GM18507 (cell line): ENCODE measurements around the gene TMCC2.

Experiments
- DNase-seq: peaks from one replicate; pipeline ENCODE4 v3.0.0; 2011; ENCODE audit warnings: low read depth; ENCODE audit not compliant: insufficient read length; ENCODE audit errors: extremely low spot score
- FAIRE-seq: peaks from 2 replicates; lab custom pipeline; 2011; peaks lifted over from hg19 to GRCh38; lab: Jason Lieb, UNC

The TMCC2 gene

DNA sequence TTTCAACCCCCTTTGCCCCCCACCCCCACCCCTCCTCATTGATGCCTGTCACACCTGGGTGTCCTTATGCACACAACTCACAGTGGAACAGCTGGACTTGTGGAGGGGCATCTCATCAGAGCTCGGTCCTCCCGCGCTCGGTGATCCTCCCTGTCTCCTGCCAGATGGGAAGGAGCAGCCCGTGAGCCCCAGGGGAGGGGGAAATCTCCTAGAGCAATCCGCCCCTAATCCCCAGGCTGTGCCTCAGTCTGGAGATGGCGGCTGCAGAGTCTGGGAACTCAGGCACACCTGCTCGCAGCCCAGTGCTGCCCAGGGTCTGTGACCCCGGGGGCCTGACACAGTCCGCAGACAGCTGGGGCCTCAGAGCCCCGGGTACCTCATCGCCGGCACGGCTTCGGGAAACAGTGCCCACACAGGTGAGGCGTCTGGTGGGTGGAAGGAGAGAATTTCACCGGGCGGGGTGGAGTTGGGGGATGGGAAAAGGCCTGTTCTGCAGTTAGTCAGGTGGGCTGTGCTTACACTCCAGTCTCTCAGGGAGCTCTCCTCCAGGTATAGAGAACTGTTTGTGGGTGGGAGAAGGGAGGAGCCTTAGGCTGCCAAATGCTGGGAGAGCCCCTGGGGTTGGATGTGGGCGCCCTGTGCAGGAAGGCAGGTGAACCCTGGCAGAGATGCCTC, 29.3 kb downstream of the TMCC2 start:
- DNase-seq (no peak), FAIRE-seq (no peak)

GRCh38 chr1:205257735-205258134, 30.0 kb downstream of the TMCC2 start:
- no peak for DNase-seq
- no peak for FAIRE-seq

DNA sequence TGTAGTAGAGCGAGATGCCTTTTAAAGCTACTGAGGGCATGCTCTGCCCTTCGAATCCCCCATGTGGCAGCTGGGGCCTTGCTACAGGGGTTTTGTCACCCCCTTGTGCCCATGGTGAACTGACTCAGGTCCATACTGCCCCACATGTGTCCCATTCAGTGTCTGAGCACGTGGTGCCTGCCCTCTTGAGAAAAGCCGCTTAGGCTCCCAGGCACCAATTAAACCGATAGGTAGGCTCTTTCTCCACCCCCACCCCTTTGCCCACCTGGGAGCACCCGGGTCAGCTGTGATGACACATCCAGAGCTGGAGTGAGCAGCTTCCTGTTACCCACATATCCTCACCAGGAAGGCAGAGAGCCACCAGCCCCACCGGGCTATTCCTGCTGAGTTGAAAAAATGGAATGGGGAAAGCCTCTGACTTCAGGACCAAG, 30.5 kb downstream of the TMCC2 start:
- DNase-seq (no peak), FAIRE-seq (no peak)

DNA sequence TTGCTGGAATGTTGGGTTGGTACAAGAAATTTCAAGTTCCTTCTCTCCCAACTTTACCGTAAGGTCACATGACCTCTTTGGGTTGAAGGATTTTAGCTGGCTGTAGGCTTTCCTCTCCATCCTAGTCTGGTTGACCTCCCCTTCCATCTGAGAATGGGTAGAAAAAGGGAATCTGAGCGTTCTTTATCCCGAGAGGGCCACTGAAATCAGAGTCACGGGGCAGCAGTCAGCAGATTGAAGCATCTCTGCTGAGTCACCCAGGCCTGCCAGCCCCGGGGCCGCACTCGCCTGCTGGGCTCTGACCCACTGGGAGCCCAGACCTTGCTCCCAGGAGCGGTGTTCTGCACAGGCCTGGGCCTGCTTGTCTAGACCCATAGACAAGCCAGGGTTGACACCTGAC, 31.0 kb downstream of the TMCC2 start:
- no peak for FAIRE-seq
- no peak for DNase-seq

GRCh38 chr1:205259324-205259832, 31.6 kb downstream of the TMCC2 start:
- FAIRE-seq (no peak), DNase-seq (no peak)

GRCh38 chr1:205259998-205260397, 32.3 kb downstream of the TMCC2 start:
- DNase-seq = no peak
- FAIRE-seq = no peak

DNA sequence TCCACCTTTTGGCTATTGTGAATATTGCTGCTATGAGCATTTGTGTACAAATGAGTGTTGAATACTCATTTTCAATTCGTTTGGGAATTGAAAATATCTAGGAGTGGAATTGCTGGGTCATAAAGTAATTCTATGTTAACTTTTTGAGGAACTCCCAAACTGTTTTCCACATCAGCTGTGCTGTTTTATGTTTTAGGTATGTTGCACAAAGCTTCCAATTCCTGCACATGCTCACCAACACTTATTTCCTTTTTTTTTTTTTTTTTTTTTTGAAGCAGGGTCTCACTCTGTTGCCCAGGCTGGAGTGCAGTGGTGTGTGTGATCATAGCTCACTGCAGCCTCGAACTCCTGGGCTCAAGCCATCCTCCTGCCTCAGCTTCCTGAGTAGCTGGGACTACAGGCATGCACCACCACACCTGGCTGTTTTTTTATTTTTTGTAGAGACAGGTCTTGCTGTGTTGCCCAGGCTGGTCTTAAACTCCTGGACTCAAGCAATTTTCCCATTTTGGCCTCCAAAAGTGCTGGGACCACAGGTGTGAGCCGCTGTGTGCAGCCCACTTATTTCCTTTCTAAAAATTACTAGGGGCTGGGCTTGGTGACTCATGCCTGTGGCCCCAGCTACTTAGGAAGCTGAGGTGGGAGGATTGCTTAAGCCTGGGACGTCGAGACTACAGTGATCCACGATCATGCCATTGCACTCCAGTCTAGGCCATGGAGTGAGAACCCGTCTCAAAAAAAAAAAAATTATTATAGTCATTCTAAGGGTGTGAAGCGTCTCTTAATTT, 33.4 kb downstream of the TMCC2 start:
- FAIRE-seq (no peak), DNase-seq (no peak)

DNA sequence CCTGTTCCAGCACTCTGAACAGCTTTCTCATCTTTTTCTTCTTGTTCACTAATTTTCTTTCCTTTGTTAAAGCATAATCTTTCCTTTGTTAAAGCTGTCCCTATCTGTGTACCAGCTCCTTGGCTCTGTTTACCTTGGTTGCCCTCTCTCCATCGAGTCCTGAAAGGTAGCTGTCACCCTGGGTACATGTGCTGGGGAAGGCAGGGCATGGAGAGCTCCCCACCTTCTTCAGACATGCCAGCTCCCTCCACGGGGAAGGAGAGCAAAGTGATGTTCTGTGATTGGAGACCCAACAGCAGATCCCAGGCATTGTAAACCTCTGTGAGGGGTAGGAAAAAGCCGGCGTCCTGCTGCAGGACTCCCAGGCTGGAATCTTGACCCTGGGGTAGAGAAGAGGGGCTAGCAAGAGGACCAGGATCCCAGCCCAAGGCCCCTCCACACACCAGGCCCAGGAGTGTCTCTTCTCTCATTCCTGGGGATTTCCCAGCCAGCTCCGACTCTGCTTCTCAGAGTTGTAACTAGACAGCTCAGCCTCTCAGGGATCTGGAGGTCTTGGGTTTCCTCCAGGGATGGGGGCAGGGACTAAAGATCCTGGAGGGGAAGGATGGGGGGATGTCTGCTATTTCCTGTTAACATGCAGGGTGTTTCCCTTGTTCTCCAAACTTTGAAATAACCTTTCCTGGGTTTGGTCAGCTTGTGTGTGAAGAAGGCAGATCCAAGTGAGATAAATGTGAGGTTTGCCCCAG, 34.4 kb downstream of the TMCC2 start:
- no peak for FAIRE-seq

DNA sequence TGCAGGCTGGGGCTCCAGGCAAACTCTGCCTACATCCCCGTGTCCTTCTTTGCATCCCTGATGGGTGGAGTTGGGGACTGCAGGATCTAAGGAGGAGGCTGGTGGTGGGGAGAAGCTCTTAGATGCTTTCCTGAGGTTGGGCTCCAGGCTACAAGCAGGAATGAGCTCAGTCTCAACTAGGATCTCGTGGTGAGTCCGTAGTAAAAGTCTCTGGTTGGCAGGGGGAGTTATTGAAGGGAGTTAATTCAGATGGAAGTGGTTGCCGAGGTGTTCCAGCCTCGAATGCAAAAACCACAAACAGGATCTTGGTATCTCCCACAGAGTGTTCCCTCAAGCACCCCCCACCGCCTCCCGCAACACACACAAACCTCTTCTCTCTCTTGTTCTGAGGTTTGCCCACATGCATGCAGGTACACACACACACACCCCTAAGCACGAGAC, 35.0 kb downstream of the TMCC2 start:
- FAIRE-seq (no peak), DNase-seq (no peak)

More for the DNA sequence above, 34.4 kb downstream of the TMCC2 start:
- no peak for DNase-seq

DNA sequence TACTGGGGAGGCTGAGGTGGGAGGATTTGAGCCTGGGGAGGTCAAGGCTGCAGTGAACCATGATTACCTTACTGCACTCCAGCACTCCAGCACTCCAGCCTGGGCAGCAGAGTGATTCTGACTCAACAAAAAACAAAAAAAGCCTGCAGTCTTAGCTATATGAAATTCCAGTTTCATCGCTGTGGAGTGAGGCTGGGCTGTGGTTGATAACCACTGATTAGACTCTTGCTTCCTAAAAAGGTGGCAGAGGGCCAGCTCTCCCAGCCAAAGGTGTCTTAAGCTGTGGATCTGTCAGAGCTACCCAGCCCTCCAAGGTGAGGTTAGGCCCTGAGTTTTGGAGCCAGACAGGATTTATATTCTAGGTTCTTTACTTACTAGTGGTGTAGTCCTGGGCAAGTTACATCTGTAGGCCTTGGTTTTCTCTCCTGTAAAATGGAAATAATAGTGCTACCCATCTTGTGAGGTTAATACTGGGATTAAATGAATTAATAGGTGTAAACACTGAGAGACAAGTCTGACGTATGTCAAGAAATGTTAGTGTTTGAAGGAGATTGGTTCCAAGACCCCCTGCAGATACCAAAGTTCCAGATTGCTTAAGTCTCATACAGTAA, 35.9 kb downstream of the TMCC2 start:
- DNase-seq (no peak), FAIRE-seq (no peak)

GRCh38 chr1:205266611-205267305, 39.0 kb downstream of the TMCC2 start:
- DNase-seq (no peak), FAIRE-seq (no peak)

GRCh38 chr1:205267306-205267902, 39.7 kb downstream of the TMCC2 start:
- DNase-seq = no peak
- no peak for FAIRE-seq

DNA sequence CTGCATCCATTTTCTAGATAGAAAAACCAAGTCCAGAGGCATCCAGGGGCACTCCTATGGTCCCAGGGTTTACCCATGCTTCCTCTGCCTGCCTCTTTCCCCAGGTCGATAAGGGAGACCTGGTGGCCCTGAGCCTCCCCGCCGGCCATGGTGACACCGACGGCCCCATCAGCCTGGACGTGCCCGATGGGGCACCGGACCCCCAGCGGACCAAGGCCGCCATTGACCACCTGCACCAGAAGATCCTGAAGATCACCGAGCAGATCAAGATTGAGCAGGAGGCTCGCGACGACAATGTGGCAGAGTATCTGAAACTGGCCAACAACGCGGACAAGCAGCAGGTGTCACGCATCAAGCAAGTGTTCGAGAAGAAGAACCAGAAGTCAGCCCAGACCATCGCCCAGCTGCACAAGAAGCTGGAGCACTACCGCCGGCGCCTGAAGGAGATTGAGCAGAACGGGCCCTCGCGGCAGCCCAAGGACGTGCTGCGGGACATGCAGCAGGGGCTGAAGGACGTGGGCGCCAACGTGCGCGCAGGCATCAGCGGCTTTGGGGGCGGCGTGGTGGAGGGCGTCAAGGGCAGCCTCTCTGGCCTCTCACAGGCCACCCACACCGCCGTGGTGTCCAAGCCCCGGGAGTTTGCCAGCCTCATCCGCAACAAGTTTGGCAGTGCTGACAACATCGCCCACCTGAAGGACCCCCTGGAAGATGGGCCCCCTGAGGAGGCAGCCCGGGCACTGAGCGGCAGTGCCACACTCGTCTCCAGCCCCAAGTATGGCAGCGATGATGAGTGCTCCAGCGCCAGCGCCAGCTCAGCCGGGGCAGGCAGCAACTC, 41.3 kb downstream of the TMCC2 start:
- no peak for FAIRE-seq
- no peak for DNase-seq

- DNase-seq (no peak), FAIRE-seq (no peak)
Measured at GRCh38 chr1:205269711-205270110, 42.0 kb downstream of the TMCC2 start.

DNA sequence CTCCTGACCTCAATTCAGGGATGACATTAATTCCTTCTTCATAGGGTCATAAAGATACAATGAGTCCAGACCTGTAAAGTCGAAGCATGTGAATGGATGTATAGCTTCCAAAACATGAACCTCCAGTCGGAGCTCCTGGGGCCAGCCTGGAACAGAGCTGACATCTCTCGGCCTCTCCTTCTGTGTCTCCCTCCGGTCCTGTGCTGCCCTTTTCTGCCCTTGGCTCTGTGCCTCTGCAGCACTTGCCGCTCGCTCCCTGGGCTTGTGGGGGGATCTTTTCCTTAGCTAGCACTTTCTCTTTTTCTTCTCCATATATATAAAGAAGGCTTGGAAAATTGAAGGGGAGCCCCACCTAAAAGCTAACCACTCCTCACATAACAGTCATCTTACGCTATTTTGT, 42.5 kb downstream of the TMCC2 start:
- FAIRE-seq (no peak), DNase-seq (no peak)

DNA sequence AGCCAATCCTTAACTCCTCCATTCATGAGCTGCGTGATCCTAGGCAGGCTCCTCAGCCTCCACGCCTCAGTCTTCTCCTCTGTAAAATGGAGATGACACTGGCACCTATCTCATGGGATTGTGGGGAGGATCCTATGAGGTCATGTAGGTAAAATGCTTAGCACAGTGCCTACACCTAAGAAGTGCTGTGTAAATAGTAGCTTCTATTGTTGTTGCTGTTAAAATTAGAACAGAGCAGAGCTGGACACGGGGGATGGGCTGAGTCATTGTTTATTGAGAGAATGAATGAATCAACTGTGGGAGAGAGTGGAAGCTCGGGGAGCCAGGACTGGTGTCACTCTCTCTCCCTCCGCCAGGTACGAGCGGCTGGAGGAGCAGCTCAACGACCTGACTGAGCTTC, 43.0 kb downstream of the TMCC2 start:
- FAIRE-seq = no peak
- DNase-seq = no peak

- no peak for DNase-seq
Measured at GRCh38 chr1:205271277-205271676, 43.5 kb downstream of the TMCC2 start.

GRCh38 chr1:205271745-205272144, 44.0 kb downstream of the TMCC2 start:
- DNase-seq = no peak
- no peak for FAIRE-seq

More at GRCh38 chr1:205271277-205271676, 43.5 kb downstream of the TMCC2 start:
- FAIRE-seq = no peak
